Suppressor macrophage treated with lipopolysaccharide for 4 hours (primary cell): ENCODE data around the gene GIGYF2.
A peak's percentile ranks its signal among the peaks of the same experiment; 100 is the strongest.

ENCODE experiments used
- DNase-seq: peaks from one replicate; pipeline ENCODE4 v3.0.0-alpha.2; 2020

GIGYF2 gene

DNA sequence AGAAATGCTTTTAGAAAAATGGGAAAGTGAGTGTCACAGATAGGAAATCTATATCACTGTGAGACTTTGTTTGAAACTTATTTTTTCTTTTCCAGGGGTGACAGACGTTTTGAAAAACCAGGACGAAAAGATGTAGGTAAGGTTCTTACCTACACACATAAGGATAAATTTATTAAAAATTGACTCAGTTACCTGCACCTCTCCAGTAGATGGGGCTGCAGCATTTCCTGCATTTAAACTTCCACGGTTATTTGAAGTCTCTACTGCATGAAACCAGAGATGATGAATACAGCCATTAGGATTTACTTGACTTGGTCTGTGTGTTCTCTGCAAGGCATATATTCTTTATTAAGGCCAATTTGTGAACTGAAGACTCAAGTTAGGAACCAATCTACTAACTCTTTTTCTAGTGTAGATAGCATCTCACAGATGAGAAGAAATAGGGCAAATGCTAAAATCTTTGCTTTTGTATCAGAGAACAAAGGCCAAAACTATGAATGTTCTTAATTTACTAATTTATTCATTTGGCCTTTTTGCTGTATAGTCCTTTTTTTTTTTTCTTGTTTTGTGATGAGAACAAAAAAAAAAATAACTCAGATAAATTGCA is 64.3 kb downstream of the GIGYF2 start:
- no peak for DNase-seq

GRCh38 chr2:232767866-232768265 is 70.7 kb downstream of the GIGYF2 start:
- DNase-seq: no peak

- DNase-seq: no peak
These were observed 73.1 kb downstream of the GIGYF2 start for GRCh38 chr2:232770207-232770606.

GRCh38 chr2:232771870-232772269 is 74.7 kb downstream of the GIGYF2 start:
- DNase-seq: no peak

GRCh38 chr2:232772531-232772930 is 75.4 kb downstream of the GIGYF2 start:
- DNase-seq: no peak

DNA sequence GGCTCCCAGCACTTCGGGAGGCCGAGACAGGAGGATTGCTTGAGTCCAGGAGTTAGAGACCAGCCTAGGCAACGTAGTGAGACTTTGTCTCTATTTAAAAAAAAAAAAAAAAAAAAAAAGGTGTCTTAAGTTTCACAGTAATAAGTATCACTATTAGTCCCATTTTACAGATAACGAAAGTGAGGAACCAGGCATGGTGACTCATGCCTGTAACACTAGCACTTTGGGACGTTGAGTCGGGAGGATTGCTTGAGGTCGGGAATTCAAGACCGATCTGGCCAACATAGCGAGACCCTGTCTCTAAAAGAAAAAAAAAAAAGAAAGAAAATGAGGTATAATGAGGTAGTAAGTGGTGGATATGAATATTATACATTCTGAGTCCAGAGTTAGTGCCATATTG is 76.7 kb downstream of the GIGYF2 start:
- DNase-seq: no peak

DNA sequence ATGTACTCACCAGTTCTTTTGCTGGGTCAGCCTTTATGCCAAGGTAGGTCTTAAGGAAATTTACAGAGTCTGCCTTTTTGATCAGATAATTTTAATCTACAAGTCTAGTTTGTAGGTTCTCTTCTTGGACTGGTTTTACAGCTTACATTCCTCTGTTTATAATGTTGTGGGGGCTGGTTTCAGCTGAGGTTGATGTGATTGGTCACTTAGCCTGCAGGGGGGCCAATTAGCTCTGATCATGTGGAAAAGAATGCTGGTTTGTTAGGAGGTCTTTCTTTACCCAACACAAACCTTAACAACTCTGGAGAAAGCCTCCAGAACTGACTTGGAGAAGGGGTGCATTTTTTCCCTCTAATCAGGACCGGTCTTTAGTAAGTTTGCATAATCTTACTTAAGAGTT is 79.3 kb downstream of the GIGYF2 start, which contains the start of gene KCNJ13:
TSS of gene KCNJ13 (minus strand) at position 131 of the 400 bp plus-strand sequence. CDS start 5,203 bp downstream, outside the sequence.
- no peak for DNase-seq

DNA sequence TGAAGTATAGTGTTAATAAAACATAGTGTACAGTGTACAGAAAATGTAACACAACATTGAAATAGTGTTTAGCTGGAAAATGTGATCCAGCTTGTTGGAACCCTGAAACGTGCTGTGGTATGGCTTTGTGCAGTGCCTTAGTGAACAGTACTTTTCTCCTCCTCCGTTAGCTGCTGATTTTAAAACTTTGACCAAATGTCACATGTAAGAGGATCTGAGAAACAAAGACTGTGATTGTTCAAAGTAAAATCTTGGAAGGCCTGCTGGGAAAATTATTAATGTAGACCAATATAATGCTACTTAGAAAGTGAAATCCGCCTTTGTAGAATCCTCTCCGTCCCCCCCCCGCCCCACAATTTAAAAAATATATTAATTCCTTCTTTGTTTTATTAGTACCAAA is 80.1 kb downstream of the GIGYF2 start:
- no peak for DNase-seq

GRCh38 chr2:232779465-232779864 is 82.3 kb downstream of the GIGYF2 start:
- DNase-seq: no peak

DNA sequence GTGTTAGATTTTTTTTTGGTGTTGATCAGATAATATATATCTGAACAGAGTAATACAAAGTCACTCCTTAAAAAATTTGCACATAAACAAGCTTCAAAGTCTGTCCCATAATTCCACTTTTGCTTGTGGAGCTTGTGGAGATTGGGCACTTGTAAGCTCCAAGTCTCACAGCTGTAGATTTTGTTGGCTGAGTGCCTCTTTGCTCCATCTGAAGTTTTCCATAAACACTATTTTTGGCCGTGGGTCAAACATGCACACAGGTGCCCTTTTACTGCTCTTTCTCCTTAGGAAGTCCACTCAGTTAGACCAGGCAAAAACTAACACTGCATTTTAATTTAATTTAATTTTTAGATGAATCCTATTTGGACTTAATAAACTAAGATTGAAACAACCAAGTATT is 82.8 kb downstream of the GIGYF2 start:
- DNase-seq: no peak

DNA sequence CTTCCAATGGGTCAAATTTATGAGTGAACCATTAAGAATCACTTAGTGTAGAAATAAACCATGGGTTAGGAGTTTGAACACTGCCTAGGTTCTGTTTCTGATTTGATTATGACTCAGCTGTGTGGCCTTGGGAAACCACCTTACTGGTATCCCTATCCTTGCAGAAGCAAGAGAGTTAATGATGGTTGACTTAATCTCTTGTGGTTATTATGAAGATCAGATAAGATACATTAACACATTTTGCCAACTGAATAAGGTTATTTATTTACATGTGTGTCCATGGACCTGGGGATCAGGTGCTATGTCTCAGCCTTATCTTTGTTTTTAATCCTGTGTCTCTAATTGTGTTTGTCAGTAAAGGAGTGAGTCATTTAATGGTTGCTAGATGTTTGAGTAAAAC is 84.6 kb downstream of the GIGYF2 start:
- DNase-seq: peak; percentile 67

- DNase-seq: no peak
These were observed 86.1 kb downstream of the GIGYF2 start for GRCh38 chr2:232783278-232783677.

GRCh38 chr2:232787806-232788205 is 90.7 kb downstream of the GIGYF2 start:
- DNase-seq: no peak

GRCh38 chr2:232789082-232789481 is 92.0 kb downstream of the GIGYF2 start:
- DNase-seq: no peak

DNA sequence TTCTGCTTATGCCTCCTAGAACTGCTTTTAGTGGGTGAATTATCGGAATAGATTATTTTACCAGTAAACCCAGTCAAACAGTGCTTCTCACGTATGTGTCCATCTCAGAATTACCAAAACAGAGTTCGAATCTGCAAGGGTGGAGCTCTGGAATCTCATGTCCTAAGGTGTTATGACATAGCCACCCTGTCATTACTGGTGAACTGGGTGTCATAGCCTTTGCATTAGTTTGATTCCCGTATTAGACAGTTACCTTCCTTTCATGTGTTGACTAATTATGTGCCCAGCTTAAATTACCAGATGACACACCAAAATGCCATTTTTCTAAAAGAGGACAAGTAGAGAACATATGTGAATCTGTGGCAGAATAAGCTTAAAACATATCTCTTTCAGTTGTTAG is 94.4 kb downstream of the GIGYF2 start:
- no peak for DNase-seq

- no peak for DNase-seq
These were observed 96.1 kb downstream of the GIGYF2 start for GRCh38 chr2:232793271-232793670.

DNA sequence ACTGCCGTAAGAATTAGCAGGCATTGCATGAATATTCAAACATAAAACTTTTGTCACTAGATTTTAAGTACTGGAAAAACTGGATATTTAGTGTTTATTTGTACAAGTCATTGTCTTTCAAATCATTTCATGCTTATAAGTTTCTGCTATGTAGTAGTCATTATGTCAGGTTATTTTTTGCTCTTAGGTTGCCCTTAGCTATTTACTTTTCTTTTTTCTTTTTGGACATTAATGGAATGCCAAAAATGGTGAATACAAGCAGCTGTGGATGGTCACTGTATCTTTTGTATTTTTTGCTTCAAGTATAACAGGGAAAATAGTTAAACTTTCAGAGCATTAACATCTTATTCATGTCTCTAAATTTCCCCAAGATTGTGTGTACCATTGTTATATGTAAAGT is 97.8 kb downstream of the GIGYF2 start:
- no peak for DNase-seq

GRCh38 chr2:232795920-232796319 is 98.8 kb downstream of the GIGYF2 start:
- no peak for DNase-seq

DNA sequence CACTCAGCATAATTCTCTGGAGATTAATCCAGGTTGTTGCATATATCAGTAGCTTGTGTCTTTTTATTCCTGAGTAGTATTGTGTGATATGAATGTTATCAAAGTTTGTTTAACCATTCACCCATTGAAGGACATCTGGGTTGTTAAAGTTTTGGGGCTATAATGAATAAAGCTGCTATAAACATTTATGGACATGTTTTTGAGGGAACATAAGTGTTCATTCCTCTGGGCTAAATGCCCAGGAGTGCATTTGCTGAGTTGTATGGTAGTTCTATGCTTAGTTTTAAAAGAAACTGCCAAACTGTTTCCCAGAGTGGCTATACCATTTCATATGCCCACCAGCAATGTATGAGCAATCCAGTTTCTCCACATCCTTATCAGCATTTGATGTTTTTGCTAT is 101.1 kb downstream of the GIGYF2 start:
- DNase-seq: no peak

GRCh38 chr2:232800166-232800565 is 103.0 kb downstream of the GIGYF2 start:
- DNase-seq: no peak

GRCh38 chr2:232802091-232802490 is 105.0 kb downstream of the GIGYF2 start:
- peak; percentile 34 for DNase-seq

DNA sequence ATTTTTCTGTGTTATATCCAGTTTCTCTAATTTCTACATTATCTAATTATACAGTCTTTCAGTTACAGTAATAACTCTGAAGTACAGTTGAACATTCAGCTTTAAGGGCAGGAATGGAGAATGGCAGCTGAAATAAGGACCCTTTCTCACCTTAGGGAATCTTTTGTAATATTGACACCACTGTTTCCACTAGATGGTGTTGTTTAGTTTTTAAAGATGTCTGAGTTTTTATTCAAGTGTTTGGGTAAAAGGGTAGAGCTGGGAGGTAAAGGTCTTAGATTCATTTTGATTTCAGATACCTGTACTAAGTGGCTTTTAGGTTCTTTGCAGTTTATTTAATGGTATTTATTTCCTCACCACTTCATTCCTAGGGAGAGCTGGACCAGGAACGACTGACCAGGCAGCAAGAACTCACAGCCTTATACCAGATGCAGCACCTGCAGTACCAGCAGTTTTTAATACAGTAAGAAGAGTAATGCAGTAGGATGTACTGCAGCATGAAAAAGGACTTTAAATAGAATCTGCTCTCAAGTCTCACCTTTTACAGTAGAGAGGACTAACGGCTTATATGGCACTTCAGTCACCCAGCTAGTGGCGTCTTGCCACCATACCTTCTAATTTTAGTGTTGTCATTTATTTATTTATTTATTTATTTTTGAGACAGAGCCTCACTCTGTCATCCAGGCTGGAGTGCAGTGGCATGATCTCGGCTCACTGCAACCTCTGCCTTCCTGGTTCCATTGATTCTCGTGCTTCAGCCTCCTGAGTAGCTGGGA is 112.4 kb downstream of the GIGYF2 start:
- no peak for DNase-seq

DNA sequence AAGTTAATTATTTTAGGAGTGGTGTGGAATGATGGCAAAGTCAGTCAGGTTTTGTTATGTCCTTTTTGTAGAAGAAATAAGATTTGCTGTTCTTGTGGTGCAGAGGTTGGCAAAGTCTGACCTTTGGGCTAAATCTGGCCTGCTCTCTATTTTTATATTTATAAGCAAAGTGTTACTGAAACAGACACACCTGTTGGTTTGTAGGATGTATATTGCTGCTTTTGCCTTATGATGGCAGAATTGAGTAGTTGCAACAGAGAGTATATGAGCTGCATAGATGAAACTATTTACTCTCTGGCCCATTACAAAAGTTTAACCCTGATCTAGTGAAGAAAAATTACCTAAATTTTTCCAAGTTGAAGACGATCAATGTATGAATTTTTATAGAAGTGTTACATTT is 113.3 kb downstream of the GIGYF2 start:
- no peak for DNase-seq

GRCh38 chr2:232815569-232815968 is 118.4 kb downstream of the GIGYF2 start:
- DNase-seq: no peak

- DNase-seq: peak; percentile 18
These were observed 119.5 kb downstream of the GIGYF2 start for GRCh38 chr2:232816657-232817056.
